T-helper 1 cell treated with Interleukin-12 subunit alpha and Interleukin-12 subunit beta and Interleukin-4 antibody, amounts not matched to agents 30 μg/mL and 1 μg/mL, for 36 hours (primary cell): ENCODE measurements around the gene TGFBI.
"Not testable (repeated sequence)": the region's sequence is repeated elsewhere in the genome, so short reads cannot be mapped to it uniquely, and the experiment has no call there.

Source experiments
- H3K27ac Mint-ChIP-seq: one replicate; pipeline ENCODE4 v1.8.0; 2021; ENCODE audit warnings: mild to moderate bottlenecking, mixed read lengths
- H3K27me3 Mint-ChIP-seq: one replicate; pipeline ENCODE4 v1.8.0; 2021; ENCODE audit warnings: low read depth, mixed read lengths
- H3K36me3 Mint-ChIP-seq: one replicate; pipeline ENCODE4 v1.8.0; 2021; ENCODE audit warnings: low read depth, mixed read lengths
- H3K4me1 Mint-ChIP-seq: one replicate; pipeline ENCODE4 v1.8.0; 2021; ENCODE audit warnings: low read depth, mixed read lengths
- H3K4me3 Mint-ChIP-seq: one replicate; pipeline ENCODE4 v1.8.0; 2021; ENCODE audit warnings: mild to moderate bottlenecking, moderate library complexity, mixed read lengths
- H3K9me3 Mint-ChIP-seq: one replicate; pipeline ENCODE4 v1.8.0; 2021; ENCODE audit warnings: mixed read lengths

The TGFBI gene

GRCh38 chr5:136040746-136041415 lies 12.1 kb downstream of the TGFBI start:
- Mint-ChIP-seq H3K4me1 (peaks cover 17% of the 10 kb centered on the region), H3K4me3 (no peak overlapping the region), H3K36me3 (no peaks in the 10 kb centered on the region), H3K27ac (no peak overlapping the region), H3K9me3 (peaks cover 3% of the 10 kb centered on the region), H3K27me3 (peaks cover 3% of the 10 kb centered on the region)

- H3K36me3 Mint-ChIP-seq = no peaks in the 10 kb centered on the region
- no peak overlapping the region for H3K27ac Mint-ChIP-seq
- peaks cover 3% of the 10 kb centered on the region for H3K9me3 Mint-ChIP-seq
- peaks cover 3% of the 10 kb centered on the region for H3K27me3 Mint-ChIP-seq
- peaks cover 8% of the 10 kb centered on the region for H3K4me1 Mint-ChIP-seq
- H3K4me3 Mint-ChIP-seq = no peak overlapping the region
These were observed 13.4 kb downstream of the TGFBI start for GRCh38 chr5:136042156-136042555.

- Mint-ChIP-seq H3K27ac (no peak overlapping the region), H3K4me3 (no peak overlapping the region), H3K27me3 (peaks cover under 1% of the 10 kb centered on the region), H3K36me3 (no peaks in the 10 kb centered on the region), H3K4me1 (peaks cover 2% of the 10 kb centered on the region), H3K9me3 (peaks cover under 1% of the 10 kb centered on the region)
These were observed 13.9 kb downstream of the TGFBI start for GRCh38 chr5:136042665-136043121.

GRCh38 chr5:136043551-136043950 lies 14.8 kb downstream of the TGFBI start:
- no peaks in the 10 kb centered on the region for H3K4me1 Mint-ChIP-seq
- H3K4me3 Mint-ChIP-seq = no peak overlapping the region
- no peak overlapping the region for H3K27ac Mint-ChIP-seq
- no peaks in the 10 kb centered on the region for H3K9me3 Mint-ChIP-seq
- no peaks in the 10 kb centered on the region for H3K27me3 Mint-ChIP-seq
- H3K36me3 Mint-ChIP-seq = no peaks in the 10 kb centered on the region

GRCh38 chr5:136043968-136044610 lies 15.3 kb downstream of the TGFBI start:
- no peaks in the 10 kb centered on the region for H3K9me3 Mint-ChIP-seq
- H3K4me3 Mint-ChIP-seq = no peak overlapping the region
- H3K36me3 Mint-ChIP-seq = no peaks in the 10 kb centered on the region
- H3K27me3 Mint-ChIP-seq = no peaks in the 10 kb centered on the region
- no peak overlapping the region for H3K27ac Mint-ChIP-seq
- H3K4me1 Mint-ChIP-seq = no peaks in the 10 kb centered on the region

- H3K9me3 Mint-ChIP-seq, H3K36me3 Mint-ChIP-seq, H3K27ac Mint-ChIP-seq, H3K4me3 Mint-ChIP-seq, H3K4me1 Mint-ChIP-seq, H3K27me3 Mint-ChIP-seq: not testable (repeated sequence)
These were observed 16.2 kb downstream of the TGFBI start for GRCh38 chr5:136045026-136045425.

- Mint-ChIP-seq H3K27me3 (no peaks in the 10 kb centered on the region), H3K9me3 (no peaks in the 10 kb centered on the region), H3K27ac (no peak overlapping the region), H3K36me3 (no peaks in the 10 kb centered on the region), H3K4me3 (no peak overlapping the region), H3K4me1 (no peaks in the 10 kb centered on the region)
These were observed 17.5 kb downstream of the TGFBI start for GRCh38 chr5:136046246-136046645.

GRCh38 chr5:136047858-136048257 lies 19.1 kb downstream of the TGFBI start:
- no peak overlapping the region for H3K4me3 Mint-ChIP-seq
- H3K27ac Mint-ChIP-seq = no peak overlapping the region
- no peaks in the 10 kb centered on the region for H3K36me3 Mint-ChIP-seq
- no peaks in the 10 kb centered on the region for H3K4me1 Mint-ChIP-seq
- H3K27me3 Mint-ChIP-seq = no peaks in the 10 kb centered on the region
- H3K9me3 Mint-ChIP-seq = no peaks in the 10 kb centered on the region

GRCh38 chr5:136048966-136049365 lies 20.2 kb downstream of the TGFBI start:
- no peaks in the 10 kb centered on the region for H3K27me3 Mint-ChIP-seq
- H3K27ac Mint-ChIP-seq = no peak overlapping the region
- H3K9me3 Mint-ChIP-seq = no peaks in the 10 kb centered on the region
- no peaks in the 10 kb centered on the region for H3K36me3 Mint-ChIP-seq
- H3K4me1 Mint-ChIP-seq = no peaks in the 10 kb centered on the region
- H3K4me3 Mint-ChIP-seq = no peak overlapping the region

- Mint-ChIP-seq H3K27ac (no peak overlapping the region), H3K9me3 (no peaks in the 10 kb centered on the region), H3K36me3 (no peaks in the 10 kb centered on the region), H3K4me1 (no peaks in the 10 kb centered on the region), H3K4me3 (no peak overlapping the region), H3K27me3 (no peaks in the 10 kb centered on the region)
These were observed 22.9 kb downstream of the TGFBI start for GRCh38 chr5:136051486-136052220.

GRCh38 chr5:136052692-136053335 lies 24.0 kb downstream of the TGFBI start:
- Mint-ChIP-seq H3K4me1 (no peaks in the 10 kb centered on the region), H3K27me3 (no peaks in the 10 kb centered on the region), H3K27ac (no peak overlapping the region), H3K36me3 (no peaks in the 10 kb centered on the region), H3K4me3 (no peak overlapping the region), H3K9me3 (no peaks in the 10 kb centered on the region)

GRCh38 chr5:136053336-136054141 lies 24.8 kb downstream of the TGFBI start:
- no peaks in the 10 kb centered on the region for H3K27me3 Mint-ChIP-seq
- H3K4me3 Mint-ChIP-seq = no peak overlapping the region
- no peaks in the 10 kb centered on the region for H3K36me3 Mint-ChIP-seq
- H3K4me1 Mint-ChIP-seq = no peaks in the 10 kb centered on the region
- H3K9me3 Mint-ChIP-seq = no peaks in the 10 kb centered on the region
- H3K27ac Mint-ChIP-seq = no peak overlapping the region

GRCh38 chr5:136054142-136055019 lies 25.6 kb downstream of the TGFBI start:
- Mint-ChIP-seq H3K4me3 (no peak overlapping the region), H3K4me1 (no peaks in the 10 kb centered on the region), H3K9me3 (no peaks in the 10 kb centered on the region), H3K27ac (no peak overlapping the region), H3K36me3 (no peaks in the 10 kb centered on the region), H3K27me3 (no peaks in the 10 kb centered on the region)
